Heart left ventricle (tissue), 16 donors: ENCODE results near the gene LETM1. TPM values are rescaled to one million over a fixed set of nuclear protein-coding genes. Genes with fewer than 3 reads are reported as not detected.

Experiments used
- ATAC-seq, 4 donors: fragments of 200-7000 bp; cut with Tn5 transposase; one replicate each; pipeline ENCODE4 v1.9.1; 2020 to 2022; ENCODE audit warnings: moderate library complexity in 4 of 4, mild to moderate bottlenecking in 3 of 4, moderate number of reproducible peaks in 1 of 4
- DNase-seq, 5 donors: peaks; one replicate each; pipeline ENCODE4 v3.0.0-alpha.2; 2020
- H3K27ac ChIP-seq, 12 donors: fragments of 200-600 bp; sonication (generic) in 4 of 12; one replicate each; pipeline versions ENCODE4 v1.5.0 to v1.8.0; 2016 to 2022; ENCODE audit warnings: mild to moderate bottlenecking in 2 of 12
- H3K27me3 ChIP-seq, 9 donors: fragments of 200-600 bp; sonication (generic) in 2 of 9; one replicate each; pipeline versions ENCODE4 v1.5.1 to v1.8.0; 2016 to 2022; ENCODE audit warnings: mild to moderate bottlenecking in 3 of 9
- H3K36me3 ChIP-seq, 9 donors: fragments of 200-600 bp; sonication (generic) in 2 of 9; one replicate each; pipeline versions ENCODE4 v1.5.0 to v1.8.0; 2018 to 2022; ENCODE audit warnings: mild to moderate bottlenecking in 2 of 9
- H3K4me1 ChIP-seq, 12 donors: fragments of 200-600 bp; sonication (generic) in 4 of 12; one replicate each; pipeline versions ENCODE4 v1.5.0 to v1.8.0; 2016 to 2022; ENCODE audit warnings: mild to moderate bottlenecking in 3 of 12
- H3K4me3 ChIP-seq, 12 donors: fragments of 200-600 bp; sonication (generic) in 4 of 12; one replicate each; pipeline versions ENCODE4 v1.5.0 to v1.8.0; 2017 to 2022; ENCODE audit warnings: mild to moderate bottlenecking in 9 of 12, moderate library complexity in 4 of 12
- H3K9me3 ChIP-seq, 12 donors: fragments of 200-600 bp; sonication (generic) in 4 of 12; one replicate each; pipeline versions ENCODE4 v1.5.0 to v1.8.0; 2016 to 2022; ENCODE audit warnings: mild to moderate bottlenecking in 1 of 12
- POLR2A ChIP-seq, 2 donors: fragments of 450-650 bp; IDR thresholded peaks; one replicate each; pipeline ENCODE4 v1.6.1; 2017; ENCODE audit warnings: antibody characterized with exemption in 2 of 2, mild to moderate bottlenecking in 2 of 2, moderate library complexity in 2 of 2
- WGBS, 4 donors: extraction: QIAGEN DNeasy Blood & Tissue Kit in 2 of 4; methylation state at CpG; one replicate each; pipeline versions ENCODE4 v1.1.5 to v1.1.7; 2013 to 2018; 5-methylcytosine and 5-hydroxymethylcytosine counted together
- intact Hi-C, 10 donors: fragments of 100-400 bp; cut with DNase I; formaldehyde crosslinking; loops; one replicate each; pipeline versions ENCODE4 v1.11.1 to v1.14.2; 2022
- long read RNA-seq, 3 donors: library from polyadenylated mRNA; unstranded; transcript quantifications; one replicate each; pipeline ENCODE4 v2.0.0, GENCODE V29; 2020 to 2021
- polyA plus RNA-seq, 2 donors: library from polyadenylated mRNA; stranded (reverse); fragments of 200-250 nt; gene quantifications; one replicate each; pipeline ENCODE4 v1.2.3, GENCODE V29; 2013
- total RNA-seq, 9 donors: library from RNA; depleted of rRNA in 2 of 9; stranded (reverse); fragments of >200 nt in 2 of 9; fragmentation: NEBNext Ultra II Directional in 3 of 9; extraction: Animal tissue kit (Norgen Biotek cat#: 25700) in 3 of 9; gene quantifications; one replicate each; pipeline versions ENCODE4 v1.1.0 to v1.2.4, GENCODE V29; 2016 to 2023
- TF ChIP-seq, protein P1 (sequence below), 12 donors: fragments of 200-600 bp; sonication (generic) in 4 of 12; IDR thresholded peaks; one replicate each; pipeline versions ENCODE4 v1.5.0 to v1.8.0; 2018 to 2022; ENCODE audit warnings: antibody characterized with exemption in 12 of 12, mild to moderate bottlenecking in 5 of 12
- donor health status: ischemic (EF 13 %, LVEDD 7.1; RV severe dilation, severe dysfunction).
- donor health status: healthy with polysubstance abuse.
- donor health status: DM: no; HTN: yes; CAD: no.
- donor health status: DM: no; HTN: no; CAD: no.
- donor health status: ischemic (EF 25% LVEDD 6.9; RV normal size, moderate dysfunction).
- donor health status: ischemic (EF 25% LVEDD 5.7; RV mildly dilated, moderate dysfunction).
- donor health status: healthy.
- donor health status: DM: yes; HTN: yes; CAD: no.
- donor health status: ischemic (EF 35%, LVEDD 5.7; RV mildly dilated, moderate dysfunction).
- donor health status: nonischemic (EF 11% LVEDD 7.7; RV severe dilation, severe dysfunction).
- donor health status: DM: yes; HTN: yes; CAD: no.
- donor health status: PGD.
- donor health status: ischemic (EF 29% LVEDD 5.4; RV normal size, mild dysfunction).
- donor health status: nonischemic (EF 23%, LVEDD 6.1; RV moderate dilation, normal function).

The LETM1 gene
- 10 to 100 TPM; 35.0 to 54.7 (median 43.4) TPM for total RNA-seq
- polyA plus RNA-seq = 10 to 100 TPM; 22.1 to 47.4 TPM
- long read RNA-seq, donor 1, full-length matches to known transcripts = 31 of 57 reads
- long read RNA-seq, donor 1, partial matches to known transcripts = 10 of 57 reads
- long read RNA-seq, donor 1, other reads (novel, unspliced or antisense) = 16 of 57 reads
- long read RNA-seq, donor 2, full-length matches to known transcripts = 42 of 113 reads
- long read RNA-seq, donor 2, partial matches to known transcripts = 38 of 113 reads
- long read RNA-seq, donor 2, other reads (novel, unspliced or antisense) = 33 of 113 reads
- long read RNA-seq, donor 3, full-length matches to known transcripts = 62 of 94 reads
- long read RNA-seq, donor 3, partial matches to known transcripts = 16 of 94 reads
- long read RNA-seq, donor 3, other reads (novel, unspliced or antisense) = 16 of 94 reads

DNA sequence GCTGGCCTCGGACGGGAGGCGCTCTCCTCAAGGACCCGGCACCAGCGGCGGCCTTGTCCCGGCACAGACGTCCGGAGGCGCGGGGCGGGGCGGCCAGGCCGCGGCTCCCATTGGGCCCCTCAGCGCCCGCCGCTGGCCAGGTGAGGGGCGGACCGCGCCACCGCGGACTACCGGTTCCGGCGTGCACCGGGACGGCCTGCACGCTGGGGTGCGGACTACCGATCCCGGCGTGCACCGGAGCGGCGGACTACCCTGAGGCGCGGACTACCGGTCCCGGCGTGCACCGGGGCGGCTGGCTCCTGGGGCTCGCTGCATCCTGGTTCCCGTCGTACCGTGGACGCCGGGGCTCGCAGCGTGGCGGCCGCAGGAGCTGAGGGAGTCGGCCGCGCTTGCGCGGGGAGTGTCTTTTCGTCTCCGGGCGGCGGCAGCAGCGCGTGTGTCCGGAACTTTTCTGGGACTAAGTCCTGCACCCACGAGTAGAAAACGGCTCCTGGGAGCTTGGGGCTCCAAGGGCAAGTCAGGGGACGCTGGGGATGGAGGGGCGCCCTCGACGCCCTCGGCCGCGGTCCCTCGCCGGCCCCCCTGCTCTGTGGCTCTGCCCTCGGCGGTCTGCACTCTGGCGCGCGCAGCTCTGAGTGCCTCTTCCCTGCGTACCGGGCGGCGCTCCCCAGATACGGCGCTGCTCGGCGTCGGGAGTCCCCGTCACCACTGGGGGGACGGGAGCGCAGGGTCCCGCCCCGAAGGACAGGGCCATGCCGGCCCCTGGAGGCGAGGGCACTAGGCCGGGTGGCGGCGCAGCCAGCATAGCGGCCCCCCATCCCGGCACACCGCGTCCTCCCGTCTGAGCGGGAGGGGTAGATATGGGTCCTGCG lies at the start of gene LETM1:
TSS of gene LETM1 (minus strand) at position 86 of the 872 bp plus-strand sequence. CDS start 206 bp downstream, outside the sequence.
- TF ChIP-seq POLR2A (IDR thresholded peaks at IDR 0.05) = peak in 1 of 2 donors; percentile 81
- TF ChIP-seq, protein P1, sequence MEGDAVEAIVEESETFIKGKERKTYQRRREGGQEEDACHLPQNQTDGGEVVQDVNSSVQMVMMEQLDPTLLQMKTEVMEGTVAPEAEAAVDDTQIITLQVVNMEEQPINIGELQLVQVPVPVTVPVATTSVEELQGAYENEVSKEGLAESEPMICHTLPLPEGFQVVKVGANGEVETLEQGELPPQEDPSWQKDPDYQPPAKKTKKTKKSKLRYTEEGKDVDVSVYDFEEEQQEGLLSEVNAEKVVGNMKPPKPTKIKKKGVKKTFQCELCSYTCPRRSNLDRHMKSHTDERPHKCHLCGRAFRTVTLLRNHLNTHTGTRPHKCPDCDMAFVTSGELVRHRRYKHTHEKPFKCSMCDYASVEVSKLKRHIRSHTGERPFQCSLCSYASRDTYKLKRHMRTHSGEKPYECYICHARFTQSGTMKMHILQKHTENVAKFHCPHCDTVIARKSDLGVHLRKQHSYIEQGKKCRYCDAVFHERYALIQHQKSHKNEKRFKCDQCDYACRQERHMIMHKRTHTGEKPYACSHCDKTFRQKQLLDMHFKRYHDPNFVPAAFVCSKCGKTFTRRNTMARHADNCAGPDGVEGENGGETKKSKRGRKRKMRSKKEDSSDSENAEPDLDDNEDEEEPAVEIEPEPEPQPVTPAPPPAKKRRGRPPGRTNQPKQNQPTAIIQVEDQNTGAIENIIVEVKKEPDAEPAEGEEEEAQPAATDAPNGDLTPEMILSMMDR (IDR thresholded peaks at IDR 0.05) = peak in 4 of 12 donors; percentile 3 to 31 (median 22)

DNA sequence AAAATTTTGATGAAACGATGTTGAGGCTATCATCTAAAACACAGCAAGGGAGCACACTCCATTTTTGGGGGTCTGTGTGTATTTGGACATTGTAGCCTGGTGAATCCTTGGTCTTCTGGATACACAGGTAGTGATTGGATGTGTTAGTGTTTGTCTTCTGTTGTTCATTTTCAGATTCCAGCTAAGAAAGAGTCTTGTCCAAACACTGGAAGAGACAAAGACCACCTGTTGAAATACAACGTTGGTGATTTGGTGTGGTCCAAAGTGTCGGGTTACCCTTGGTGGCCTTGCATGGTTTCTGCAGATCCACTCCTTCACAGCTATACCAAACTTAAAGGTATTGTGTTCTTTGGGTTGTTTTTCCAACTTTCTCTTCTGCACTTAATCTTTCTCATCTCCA lies 48.1 kb upstream of the LETM1 start:
- Histone ChIP-seq H3K9me3 (no peaks in the 10 kb centered on the region), H3K36me3 (peaks cover 0 to 78% (median 48%) of the 10 kb centered on the region in 9 donors), H3K4me1 (peaks cover 0 to 6% (median 0%) of the 10 kb centered on the region in 12 donors), H3K27ac (no peak overlapping the region), H3K27me3 (no peaks in the 10 kb centered on the region), H3K4me3 (no peak overlapping the region)
- intact Hi-C loops = loop anchor here in 1 of 10 donors (5.0 kb wide), 1 partner anchor 157 kb away; no protein-coding TSS in a partner anchor
- TF ChIP-seq, protein P1 (IDR thresholded peaks at IDR 0.05) = no peak
- TF ChIP-seq POLR2A (IDR thresholded peaks at IDR 0.05) = no peak
- ATAC-seq (no peak), DNase-seq (no peak)
- 74 to 78% (median 78%) methylated on average over 3 of the region's 3 CpGs for WGBS, 4 donors

More for the DNA sequence above, at the start of gene LETM1:
- 0% methylated on average over 26 to 107 of the region's 107 CpGs for WGBS, 4 donors
- ATAC-seq (peak; percentile 96 to 98 (median 97)), DNase-seq (peak; percentile 96 to 98 (median 97))
- intact Hi-C loops = loop anchor here in 8 of 10 donors (1.0 to 10.0 kb wide), 4 partner anchors 14 to 62 kb away; partner anchors contain the start of genes FGFR3 (in 1 of the 8) and NSD2 (in 1 of the 8)
- Histone ChIP-seq H3K9me3 (no peaks in the 10 kb centered on the region), H3K4me3 (peak within 1 kb of the TSS; percentile 55 to 99 (median 84)), H3K4me1 (peaks cover 0 to 49% (median 23%) of the 10 kb centered on the region in 12 donors), H3K27ac (peak within 1 kb of the TSS; percentile 26 to 94 (median 88)), H3K36me3 (peaks cover 0 to 6% (median 0%) of the 10 kb centered on the region in 9 donors), H3K27me3 (no peaks in the 10 kb centered on the region)

DNA sequence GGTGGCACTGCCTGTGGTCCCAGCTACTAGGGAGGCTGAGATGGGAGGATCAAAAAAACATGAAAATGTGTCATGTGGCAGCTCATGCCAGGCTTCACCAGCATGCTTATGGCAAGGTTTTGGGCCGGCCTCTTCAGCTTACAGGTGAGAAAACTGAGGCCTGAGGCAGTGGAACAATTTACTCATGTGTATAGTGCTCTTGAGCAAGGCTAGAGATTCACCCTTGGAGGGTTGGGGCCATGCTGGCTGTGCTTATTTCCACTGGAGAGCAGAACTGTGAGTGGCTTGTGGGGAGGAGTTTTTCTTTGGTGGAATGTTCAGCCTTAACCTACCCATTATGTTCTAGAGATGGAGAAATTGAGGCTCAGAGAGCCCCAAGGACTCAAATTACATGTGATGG lies 47.1 kb upstream of the LETM1 start:
- H3K9me3 ChIP-seq = no peaks in the 10 kb centered on the region
- H3K4me3 ChIP-seq = no peak overlapping the region
- 94 to 100% (median 99%) methylated on average over 1 of the region's 1 CpG for WGBS, 4 donors
- DNase-seq = no peak
- intact Hi-C loops = loop anchor here in 1 of 10 donors (5.0 kb wide), 1 partner anchor 156 kb away; no protein-coding TSS in a partner anchor
- H3K27me3 ChIP-seq = no peaks in the 10 kb centered on the region
- peaks cover 0 to 73% (median 48%) of the 10 kb centered on the region in 9 donors for H3K36me3 ChIP-seq
- H3K27ac ChIP-seq = no peak overlapping the region
- TF ChIP-seq, protein P1 (IDR thresholded peaks at IDR 0.05) = no peak
- no peak for TF ChIP-seq POLR2A (IDR thresholded peaks at IDR 0.05)
- no peak for ATAC-seq
- peaks cover 0 to 8% (median 0%) of the 10 kb centered on the region in 12 donors for H3K4me1 ChIP-seq
